ENCODE results near the gene VPS13C.

DNA sequence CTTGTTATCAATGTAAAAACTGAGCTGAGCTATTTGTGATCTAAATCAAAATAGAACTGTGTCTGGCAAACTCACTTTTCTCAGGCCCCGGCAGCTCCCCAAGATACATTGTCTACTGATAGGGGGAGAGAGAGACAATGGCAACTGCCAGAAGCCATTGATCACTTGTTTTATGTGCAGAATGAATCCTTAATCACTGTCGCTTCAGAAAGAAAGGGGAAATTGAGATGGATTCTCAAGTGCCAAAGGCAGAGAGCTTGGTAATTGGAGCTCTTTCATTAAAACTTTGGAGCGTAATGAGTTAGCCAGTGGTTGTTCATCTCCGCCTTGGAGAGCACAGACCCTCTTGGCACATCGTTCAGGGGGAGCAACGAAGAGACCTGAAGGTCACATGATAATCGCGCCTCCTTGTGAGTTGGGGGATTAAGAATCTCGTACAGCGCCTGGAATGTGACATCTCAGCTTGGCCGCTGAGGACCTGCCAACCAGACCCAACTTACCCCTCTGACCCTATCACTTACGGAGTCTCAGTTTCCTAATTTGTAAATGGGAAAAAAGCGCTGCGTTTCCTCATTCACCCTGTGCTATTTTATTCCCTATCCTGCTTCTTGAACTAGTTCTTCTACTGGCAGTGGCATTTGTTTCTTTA is 252.8 kb downstream of the VPS13C start:
- no peak for TF ChIP-seq POLR2A (IDR thresholded peaks at IDR 0.05)
- TF ChIP-seq, protein P1, sequence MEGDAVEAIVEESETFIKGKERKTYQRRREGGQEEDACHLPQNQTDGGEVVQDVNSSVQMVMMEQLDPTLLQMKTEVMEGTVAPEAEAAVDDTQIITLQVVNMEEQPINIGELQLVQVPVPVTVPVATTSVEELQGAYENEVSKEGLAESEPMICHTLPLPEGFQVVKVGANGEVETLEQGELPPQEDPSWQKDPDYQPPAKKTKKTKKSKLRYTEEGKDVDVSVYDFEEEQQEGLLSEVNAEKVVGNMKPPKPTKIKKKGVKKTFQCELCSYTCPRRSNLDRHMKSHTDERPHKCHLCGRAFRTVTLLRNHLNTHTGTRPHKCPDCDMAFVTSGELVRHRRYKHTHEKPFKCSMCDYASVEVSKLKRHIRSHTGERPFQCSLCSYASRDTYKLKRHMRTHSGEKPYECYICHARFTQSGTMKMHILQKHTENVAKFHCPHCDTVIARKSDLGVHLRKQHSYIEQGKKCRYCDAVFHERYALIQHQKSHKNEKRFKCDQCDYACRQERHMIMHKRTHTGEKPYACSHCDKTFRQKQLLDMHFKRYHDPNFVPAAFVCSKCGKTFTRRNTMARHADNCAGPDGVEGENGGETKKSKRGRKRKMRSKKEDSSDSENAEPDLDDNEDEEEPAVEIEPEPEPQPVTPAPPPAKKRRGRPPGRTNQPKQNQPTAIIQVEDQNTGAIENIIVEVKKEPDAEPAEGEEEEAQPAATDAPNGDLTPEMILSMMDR (IDR thresholded peaks at IDR 0.05 in 4 of 5, conservative IDR thresholded peaks at IDR 0.05 in 1 of 5) = no peak
